Measurements from ENCODE around the gene DMRTB1. TPM values are rescaled to one million over a fixed set of nuclear protein-coding genes. Genes with fewer than 3 reads are reported as not detected.

DMRTB1 gene
- polyA plus RNA-seq, 1 donor: not detected

GRCh38 chr1:53463961-53464899, 5.0 kb downstream of the DMRTB1 start:
- no peak for DNase-seq (ENCODE audit: low read depth)

DNA sequence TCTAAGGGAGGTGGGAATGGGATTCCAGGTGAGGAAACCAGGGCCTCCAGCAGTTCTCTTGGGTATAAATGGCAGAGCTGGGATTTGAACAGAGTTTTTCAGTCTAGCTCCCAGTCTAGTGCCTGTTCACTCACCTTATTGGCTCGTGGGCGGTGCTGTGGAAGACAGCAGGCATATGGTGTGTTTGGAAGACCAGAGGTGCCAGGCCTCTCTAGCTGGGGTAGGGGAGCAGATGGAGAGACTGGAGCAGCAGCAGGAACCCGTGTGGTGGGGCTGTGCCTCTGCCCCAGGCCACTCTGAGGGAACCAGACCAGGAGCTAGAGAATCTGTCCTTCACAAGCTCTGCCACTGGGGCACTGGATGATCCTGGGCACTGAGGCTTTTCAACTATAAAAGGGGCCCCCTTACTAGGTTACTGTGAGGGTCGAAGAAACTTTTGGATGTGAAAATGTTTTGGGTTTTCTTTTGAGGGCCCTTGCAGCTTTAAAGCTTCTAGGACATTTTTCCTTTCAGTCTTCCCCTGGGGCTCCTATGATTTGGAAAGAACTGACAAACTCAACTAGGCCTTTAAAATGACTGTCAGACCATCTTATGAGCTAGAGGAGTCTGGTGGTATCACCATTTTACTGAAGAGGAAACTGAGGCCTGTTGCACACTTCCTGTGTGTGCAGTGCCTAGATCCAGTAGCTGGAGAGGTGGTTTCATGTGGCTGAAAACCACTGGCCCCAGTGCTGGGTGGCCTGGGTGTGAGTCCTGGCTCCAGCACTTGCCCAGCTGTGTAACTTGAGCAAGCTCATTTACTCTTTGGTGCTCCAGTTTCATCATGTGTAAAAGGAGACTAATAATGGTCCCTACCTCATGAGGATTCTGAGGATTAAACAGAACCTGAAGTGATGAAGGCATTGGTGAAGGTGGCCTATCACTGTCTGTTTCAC, 6.1 kb downstream of the DMRTB1 start:
- no peak for DNase-seq (ENCODE audit: low read depth)

DNA sequence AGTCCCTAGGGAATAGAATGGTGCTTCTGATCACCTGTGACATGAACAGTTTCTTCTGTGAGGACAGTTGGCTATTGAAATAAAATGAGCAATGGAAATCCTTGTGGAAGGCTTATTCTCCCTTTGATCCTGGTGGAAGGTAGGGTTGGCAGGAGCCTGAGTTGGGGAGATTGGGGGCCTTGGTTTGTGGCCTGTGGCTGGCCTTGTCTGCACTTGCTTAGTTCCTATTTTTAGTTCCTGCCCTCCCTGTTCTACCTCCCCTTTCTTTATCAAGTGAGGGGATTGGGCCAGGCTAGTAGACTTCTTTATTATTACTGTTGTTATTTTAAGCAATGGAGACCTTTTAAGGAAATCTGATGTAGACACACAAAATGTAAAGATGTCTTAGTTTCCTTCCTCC, 8.2 kb downstream of the DMRTB1 start:
- DNase-seq (ENCODE audit: low read depth): no peak

DNA sequence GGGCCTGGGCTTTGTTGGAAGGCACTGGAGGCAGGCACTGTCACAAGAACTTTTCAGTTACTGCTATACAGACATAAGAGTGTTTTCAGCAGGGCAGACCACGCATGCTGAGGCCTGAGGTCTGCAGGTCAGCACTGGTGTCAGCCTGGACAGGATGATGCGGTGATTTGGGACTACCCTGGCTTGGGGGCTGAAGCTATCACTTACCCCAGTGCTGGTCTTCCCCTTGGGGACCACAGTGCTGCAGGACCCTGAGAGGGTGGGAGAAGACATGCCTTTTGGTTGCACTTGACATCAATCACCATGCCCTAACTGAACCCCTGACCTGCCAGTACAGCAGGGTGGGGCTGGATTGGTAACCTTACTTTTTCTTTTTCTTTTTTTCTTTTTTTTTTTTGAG, 9.2 kb downstream of the DMRTB1 start:
- no peak for DNase-seq (ENCODE audit: low read depth)

- no peak for DNase-seq (ENCODE audit: low read depth)
Measured at GRCh38 chr1:53469373-53469772, 10.2 kb downstream of the DMRTB1 start.

GRCh38 chr1:53470155-53470554, 11.0 kb downstream of the DMRTB1 start:
- no peak for DNase-seq (ENCODE audit: low read depth)

DNA sequence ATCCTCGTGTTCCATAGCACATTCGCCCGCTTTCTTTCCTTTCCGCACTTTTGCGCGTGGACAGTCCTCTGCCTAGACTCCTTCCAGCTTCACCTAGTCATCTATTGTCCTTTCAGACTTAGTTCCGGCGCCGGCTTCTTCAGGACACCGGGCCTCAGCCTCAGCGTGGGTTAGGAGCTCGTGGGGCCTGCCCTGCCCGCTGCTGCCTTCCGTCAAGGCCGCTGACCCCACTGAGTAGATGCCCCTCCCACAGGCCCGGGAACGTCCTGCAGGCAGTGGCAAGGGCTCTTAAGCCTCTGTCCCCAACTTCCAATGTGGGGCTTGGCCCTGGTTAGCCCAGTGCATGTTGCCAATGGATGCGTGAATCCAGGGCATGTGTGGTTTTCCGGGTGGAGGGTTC, 11.4 kb downstream of the DMRTB1 start:
- DNase-seq (ENCODE audit: low read depth): no peak

DNA sequence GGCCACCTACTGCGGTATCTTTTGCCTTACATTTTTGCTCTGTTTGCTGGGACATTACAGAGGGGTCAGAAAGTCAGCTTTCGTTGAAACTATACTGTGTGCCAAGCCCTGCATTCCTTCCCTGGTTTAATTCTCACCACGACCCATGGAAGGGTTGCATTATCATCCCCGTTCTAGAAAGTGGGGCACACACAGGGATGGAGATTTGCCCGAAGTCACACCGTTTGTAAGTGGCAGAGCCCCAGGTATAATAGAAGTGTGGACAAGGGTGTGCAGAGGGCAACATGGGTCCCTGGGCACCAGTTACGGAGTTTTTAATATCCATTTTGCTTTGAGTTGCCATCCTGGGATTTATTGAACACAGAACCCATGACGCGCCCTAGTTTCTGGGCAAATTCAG, 11.8 kb downstream of the DMRTB1 start:
- DNase-seq (ENCODE audit: low read depth): no peak

- no peak for DNase-seq (ENCODE audit: low read depth)
Measured at GRCh38 chr1:53473463-53473862, 14.3 kb downstream of the DMRTB1 start.

GRCh38 chr1:53475664-53476063, 16.5 kb downstream of the DMRTB1 start:
- no peak for DNase-seq (ENCODE audit: low read depth)

- DNase-seq (ENCODE audit: low read depth): no peak
Measured at GRCh38 chr1:53476579-53476978, 17.4 kb downstream of the DMRTB1 start.

DNA sequence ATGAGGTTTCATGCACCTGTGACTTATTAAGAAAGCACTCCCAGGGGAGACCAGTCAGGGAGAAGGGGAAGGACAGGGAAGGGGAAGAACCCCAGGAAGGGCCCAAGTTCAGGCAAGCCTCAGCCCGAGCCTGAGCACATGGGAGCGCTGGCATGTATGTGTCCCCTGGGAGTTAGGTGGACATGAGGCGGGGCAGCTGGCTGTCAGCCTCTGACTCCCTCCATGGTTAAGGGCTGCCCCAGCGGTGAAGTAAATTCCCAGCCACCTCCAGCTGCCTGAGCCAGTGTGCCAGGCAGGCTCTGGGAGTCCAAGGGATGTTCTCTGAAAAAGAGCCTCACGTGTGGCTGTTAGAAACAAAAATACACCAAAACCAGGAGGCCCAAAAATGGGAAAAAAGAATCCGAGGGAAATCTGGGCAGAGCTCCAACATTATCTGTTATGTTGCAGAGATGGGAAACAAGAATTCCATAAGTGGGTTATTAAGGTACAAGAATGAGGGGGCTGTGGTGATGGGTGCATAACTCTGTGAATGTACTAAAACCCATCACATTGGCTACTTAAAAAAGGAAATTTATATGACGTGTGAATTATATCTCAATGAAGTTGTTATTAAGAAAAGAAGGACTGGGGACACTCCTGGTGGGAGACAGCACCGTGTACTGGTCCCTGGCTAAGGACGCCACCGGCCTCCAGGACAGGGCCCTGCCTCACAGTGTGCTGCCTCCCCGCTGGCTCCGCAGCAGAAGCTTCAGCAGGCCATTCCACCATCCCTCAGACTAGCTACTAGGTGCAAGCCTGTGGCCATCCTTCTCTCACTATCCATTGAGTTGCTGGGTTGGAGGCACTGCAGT, 18.7 kb downstream of the DMRTB1 start:
- DNase-seq (ENCODE audit: low read depth): no peak

GRCh38 chr1:53478502-53478818, 19.3 kb downstream of the DMRTB1 start:
- DNase-seq (ENCODE audit: low read depth): no peak

- DNase-seq (ENCODE audit: low read depth): no peak
Measured at GRCh38 chr1:53480678-53481077, 21.5 kb downstream of the DMRTB1 start.

- DNase-seq (ENCODE audit: low read depth): no peak
Measured at GRCh38 chr1:53481456-53481855, 22.3 kb downstream of the DMRTB1 start.

DNA sequence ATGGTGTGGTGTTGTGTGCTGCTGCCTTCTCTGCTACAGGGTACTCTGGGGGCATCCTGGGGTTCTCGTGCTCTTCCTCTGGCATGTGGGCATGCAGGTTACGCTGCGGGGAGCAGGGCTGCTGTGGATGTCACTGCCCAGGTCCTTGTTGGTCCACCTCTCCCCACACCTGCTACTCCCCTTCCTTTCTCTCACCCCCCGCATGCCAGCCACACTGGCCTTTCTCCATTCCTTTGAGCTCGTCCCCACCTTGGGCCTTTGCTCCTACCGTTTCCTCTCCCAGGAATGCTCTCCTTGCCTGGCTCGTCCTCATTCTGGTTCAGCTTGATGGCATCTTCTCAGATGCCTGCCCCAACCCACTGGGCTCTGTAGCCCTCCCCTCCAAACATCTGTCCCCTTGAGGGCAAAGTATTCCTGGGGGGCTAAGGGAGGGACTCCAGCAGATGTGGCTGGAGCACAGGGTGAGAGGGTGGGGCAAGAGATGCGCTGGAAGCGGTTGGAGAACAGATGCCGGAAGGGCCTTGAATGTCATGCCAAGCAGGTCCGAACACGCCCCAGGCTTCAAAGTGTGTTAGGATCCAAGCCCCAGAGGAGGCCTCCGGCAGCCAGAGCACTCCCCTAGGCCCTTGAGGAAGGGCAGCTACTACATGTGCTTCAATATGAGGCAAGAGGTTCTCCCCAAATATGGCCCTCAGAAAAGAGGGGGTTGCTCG, 23.4 kb downstream of the DMRTB1 start:
- no peak for DNase-seq (ENCODE audit: low read depth)

GRCh38 chr1:53483170-53483569, 24.0 kb downstream of the DMRTB1 start:
- DNase-seq (ENCODE audit: low read depth): no peak

DNA sequence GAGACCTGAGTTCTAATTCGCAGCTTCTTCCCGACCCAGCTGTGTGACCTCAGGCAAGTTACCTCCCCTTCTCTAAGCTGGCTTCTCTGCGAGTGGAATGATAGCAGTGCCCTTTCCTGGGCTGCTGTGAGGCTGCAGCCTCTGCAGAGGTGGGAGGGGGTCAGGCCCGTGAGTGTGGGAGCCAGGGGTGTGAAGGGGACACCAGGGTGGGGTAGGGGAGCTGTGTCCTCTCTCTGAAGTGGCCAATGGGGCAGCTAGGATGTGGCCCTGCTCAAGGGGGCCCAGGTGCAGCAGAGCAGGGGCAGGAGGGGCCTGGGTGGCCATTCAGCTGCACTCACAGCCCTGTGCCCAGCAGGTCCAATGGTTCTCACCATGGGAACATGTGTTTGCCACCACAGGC, 24.5 kb downstream of the DMRTB1 start:
- no peak for DNase-seq (ENCODE audit: low read depth)

DNA sequence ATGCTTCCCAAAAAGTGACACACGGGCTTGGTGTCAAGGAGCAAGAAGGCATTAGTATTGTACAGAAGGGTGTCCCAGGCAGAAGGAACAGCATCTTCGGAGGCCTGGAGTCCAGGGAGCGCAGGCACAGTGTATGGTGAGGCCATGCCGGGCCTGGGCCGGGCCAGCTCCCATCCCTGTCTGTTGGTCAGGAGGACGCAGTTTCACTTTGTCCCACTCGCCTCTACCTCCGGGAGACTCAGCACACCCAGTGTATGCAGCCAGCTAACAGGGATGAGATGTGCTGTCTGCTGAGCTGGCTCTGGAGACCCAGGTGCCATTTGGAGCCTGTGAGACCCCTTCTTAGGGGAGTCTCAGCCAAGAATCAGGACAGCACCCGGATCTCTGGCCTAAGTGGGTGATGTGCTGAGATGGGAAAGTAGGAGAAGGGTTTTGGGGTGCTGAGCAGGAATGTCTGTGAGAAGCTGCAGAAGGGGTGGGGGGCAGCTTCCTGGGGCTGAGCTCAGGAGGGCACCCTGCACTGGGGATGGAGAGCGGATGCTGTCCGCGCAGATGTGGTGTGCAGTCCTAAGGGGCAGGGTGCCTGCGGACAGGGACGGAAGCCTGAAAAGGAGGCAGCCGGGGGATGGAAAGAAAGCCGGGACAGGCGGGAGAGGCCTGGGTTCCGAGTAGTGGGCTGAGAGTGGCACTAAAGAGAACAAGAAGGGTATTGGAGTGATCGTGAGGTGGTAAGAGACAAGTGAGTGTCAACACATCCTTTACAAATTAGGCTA, 25.7 kb downstream of the DMRTB1 start:
- DNase-seq (ENCODE audit: low read depth): no peak
